BJ (cell line): ENCODE results near the gene VWA5B1. TPM values are rescaled to one million over a fixed set of nuclear protein-coding genes. Genes with fewer than 3 reads are reported as not detected.

ENCODE experiments used
- CTCF ChIA-PET: fragments of 350-600 bp; formaldehyde crosslinking; extraction: SDS; loops from one replicate; lab custom pipeline; 2021; ENCODE audit warnings: antibody characterized with exemption, inconsistent platforms; lab: Yijun Ruan, JAX
- POLR2A ChIA-PET: fragments of 300-600 bp; sonication (Branson Sonifier 250); formaldehyde crosslinking; extraction: SDS; loops from one replicate; lab custom pipeline; 2021; ENCODE audit warnings: antibody characterized with exemption; lab: Charles Lee
- DNase-seq: peaks from one replicate; pipeline ENCODE4 v3.0.0-alpha.2; 2011; ENCODE audit warnings: low read depth
- H3K27me3 ChIP-seq: 2 replicates; pipeline ENCODE4 v1.6.0; 2011; ENCODE audit warnings: low read length; ENCODE audit not compliant: control insufficient read depth, insufficient read depth
- H3K36me3 ChIP-seq: 2 replicates; pipeline ENCODE4 v1.5.1; 2011; ENCODE audit warnings: low read length; ENCODE audit not compliant: control insufficient read depth, insufficient read depth
- H3K4me3 ChIP-seq: 2 replicates; pipeline ENCODE4 v1.5.1; 2011; ENCODE audit warnings: low read depth, mild to moderate bottlenecking, control low read depth, low read length
- polyA plus RNA-seq: library from polyadenylated mRNA; depleted of rRNA; stranded (reverse); fragments of >200 nt; gene quantifications from 2 replicates; pipeline ENCODE4 v1.2.3, GENCODE V29; 2011
- TF ChIP-seq, protein P1 (sequence below): IDR thresholded peaks from 2 replicates; pipeline ENCODE4 v1.5.1; 2011; ENCODE audit warnings: low read depth, mild to moderate bottlenecking, control low read depth, inconsistent platforms, low read length, moderate library complexity; ENCODE audit not compliant: insufficient read depth

The VWA5B1 gene
- polyA plus RNA-seq, 1 experiment: not detected

DNA sequence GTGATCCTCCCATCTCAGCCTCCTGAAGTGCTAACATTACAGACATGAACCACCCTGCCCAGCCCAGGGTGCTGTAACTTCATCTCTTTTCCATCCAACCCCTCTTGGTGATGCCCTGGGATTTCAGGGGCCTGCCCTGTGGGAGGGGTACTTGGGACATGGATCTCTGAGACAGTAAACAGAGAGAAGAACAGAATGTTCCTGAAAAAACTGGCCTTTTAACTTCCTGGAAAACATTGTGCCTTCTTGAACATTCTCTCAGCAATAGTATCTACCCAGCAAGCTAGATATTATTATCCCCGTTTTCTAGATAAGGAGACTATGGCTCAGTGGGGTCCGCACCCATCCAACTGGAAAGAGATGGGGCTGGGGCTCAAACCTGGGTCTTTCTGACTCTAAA lies 57.0 kb downstream of the VWA5B1 start:
- POLR2A ChIA-PET: no interaction called here
- Histone ChIP-seq H3K27me3 (no peaks in the 10 kb centered on the region; the same call in 1 of the 2 replicates), H3K36me3 (no peaks in the 10 kb centered on the region), H3K4me3 (no peak overlapping the region)
- CTCF ChIA-PET: no interaction called here
- TF ChIP-seq, protein P1, sequence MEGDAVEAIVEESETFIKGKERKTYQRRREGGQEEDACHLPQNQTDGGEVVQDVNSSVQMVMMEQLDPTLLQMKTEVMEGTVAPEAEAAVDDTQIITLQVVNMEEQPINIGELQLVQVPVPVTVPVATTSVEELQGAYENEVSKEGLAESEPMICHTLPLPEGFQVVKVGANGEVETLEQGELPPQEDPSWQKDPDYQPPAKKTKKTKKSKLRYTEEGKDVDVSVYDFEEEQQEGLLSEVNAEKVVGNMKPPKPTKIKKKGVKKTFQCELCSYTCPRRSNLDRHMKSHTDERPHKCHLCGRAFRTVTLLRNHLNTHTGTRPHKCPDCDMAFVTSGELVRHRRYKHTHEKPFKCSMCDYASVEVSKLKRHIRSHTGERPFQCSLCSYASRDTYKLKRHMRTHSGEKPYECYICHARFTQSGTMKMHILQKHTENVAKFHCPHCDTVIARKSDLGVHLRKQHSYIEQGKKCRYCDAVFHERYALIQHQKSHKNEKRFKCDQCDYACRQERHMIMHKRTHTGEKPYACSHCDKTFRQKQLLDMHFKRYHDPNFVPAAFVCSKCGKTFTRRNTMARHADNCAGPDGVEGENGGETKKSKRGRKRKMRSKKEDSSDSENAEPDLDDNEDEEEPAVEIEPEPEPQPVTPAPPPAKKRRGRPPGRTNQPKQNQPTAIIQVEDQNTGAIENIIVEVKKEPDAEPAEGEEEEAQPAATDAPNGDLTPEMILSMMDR: no peak
- DNase-seq: no peak

DNA sequence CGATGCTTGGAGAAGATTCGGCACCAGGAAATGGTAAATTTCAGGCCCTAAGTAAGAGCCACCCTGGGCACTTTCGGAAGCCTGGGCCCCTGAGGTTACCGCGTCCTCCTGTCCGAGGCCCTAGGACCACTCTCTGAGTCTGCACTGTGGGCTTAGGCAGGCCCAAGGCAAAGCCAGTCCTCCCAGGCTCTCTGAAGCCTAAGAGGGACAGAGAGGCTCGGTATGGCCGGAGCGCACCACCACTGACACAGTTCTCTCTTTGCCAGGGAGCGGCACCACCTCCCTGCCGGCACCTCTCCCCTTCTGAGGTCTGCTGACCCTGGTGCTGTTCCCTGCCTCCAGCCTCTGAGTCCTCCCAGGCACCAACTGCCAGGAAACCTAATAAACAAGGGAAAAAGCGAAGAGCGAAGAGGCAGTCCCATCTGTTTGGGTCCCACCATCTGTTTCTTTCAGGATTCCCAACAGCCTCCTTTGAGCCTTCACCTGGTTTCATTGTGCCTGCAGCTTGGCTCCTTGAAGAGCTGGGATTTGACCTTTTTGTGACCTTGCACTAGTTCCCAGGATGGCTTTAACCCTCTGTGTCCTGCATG lies 57.7 kb downstream of the VWA5B1 start:
- Histone ChIP-seq H3K4me3 (no peak overlapping the region), H3K27me3 (peaks cover 2% of the 10 kb centered on the region), H3K36me3 (no peaks in the 10 kb centered on the region)
- DNase-seq: no peak
- TF ChIP-seq, protein P1: no peak
- ChIA-PET CTCF (no interaction called here), POLR2A (no interaction called here)

DNA sequence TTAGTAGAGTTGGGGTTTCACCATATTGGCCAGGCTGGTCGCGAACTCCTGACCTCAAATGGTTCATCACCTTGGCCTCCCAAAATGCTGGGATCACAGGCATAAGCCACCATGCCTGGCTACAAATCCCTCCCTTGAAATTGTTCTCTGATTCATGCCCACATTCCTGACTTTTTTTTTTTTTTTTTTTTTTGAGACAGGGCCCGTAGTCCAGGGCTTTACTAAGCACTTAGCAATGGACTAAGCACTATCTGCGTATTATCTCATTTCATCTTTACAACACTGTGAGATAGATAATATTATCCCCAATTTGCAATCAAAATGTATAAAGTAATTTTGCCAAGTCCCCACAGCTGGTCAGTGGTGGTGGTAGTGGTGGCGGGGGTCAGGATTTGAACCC lies 58.9 kb downstream of the VWA5B1 start:
- no peaks in the 10 kb centered on the region for H3K36me3 ChIP-seq
- ChIA-PET POLR2A (no interaction called here), CTCF (interaction anchor here (2.3 kb wide), 1 partner anchor 12 kb away, joined by 8 read pairs; no protein-coding TSS in a partner anchor)
- H3K4me3 ChIP-seq: no peak overlapping the region
- TF ChIP-seq, protein P1: no peak
- peaks cover 2% of the 10 kb centered on the region for H3K27me3 ChIP-seq
- no peak for DNase-seq

DNA sequence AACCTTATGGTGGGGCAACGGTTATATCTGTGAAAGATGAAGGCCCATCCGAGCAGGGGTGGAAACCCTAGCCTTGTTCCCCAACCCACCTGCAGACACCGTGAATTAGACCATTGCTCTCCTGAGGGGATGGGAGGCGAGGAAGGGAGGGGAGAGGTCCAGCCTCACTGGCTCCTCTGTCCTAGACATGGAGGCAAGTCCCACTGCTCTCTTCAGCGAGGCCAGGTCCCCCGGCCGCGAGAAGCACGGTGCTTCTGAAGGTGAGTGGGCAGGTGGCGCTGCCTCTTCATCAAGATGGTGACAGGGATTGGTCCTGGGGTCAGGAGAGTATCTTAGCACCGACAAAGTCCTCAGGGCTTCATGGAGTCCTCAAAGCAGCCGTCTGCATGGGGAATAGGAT lies 59.3 kb downstream of the VWA5B1 start:
- H3K27me3 ChIP-seq: peaks cover 2% of the 10 kb centered on the region
- H3K4me3 ChIP-seq: no peak overlapping the region
- TF ChIP-seq, protein P1: no peak
- POLR2A ChIA-PET: no interaction called here
- DNase-seq: no peak
- H3K36me3 ChIP-seq: no peaks in the 10 kb centered on the region
- CTCF ChIA-PET: interaction anchor here (2.3 kb wide), 1 partner anchor 12 kb away, joined by 8 read pairs; no protein-coding TSS in a partner anchor

DNA sequence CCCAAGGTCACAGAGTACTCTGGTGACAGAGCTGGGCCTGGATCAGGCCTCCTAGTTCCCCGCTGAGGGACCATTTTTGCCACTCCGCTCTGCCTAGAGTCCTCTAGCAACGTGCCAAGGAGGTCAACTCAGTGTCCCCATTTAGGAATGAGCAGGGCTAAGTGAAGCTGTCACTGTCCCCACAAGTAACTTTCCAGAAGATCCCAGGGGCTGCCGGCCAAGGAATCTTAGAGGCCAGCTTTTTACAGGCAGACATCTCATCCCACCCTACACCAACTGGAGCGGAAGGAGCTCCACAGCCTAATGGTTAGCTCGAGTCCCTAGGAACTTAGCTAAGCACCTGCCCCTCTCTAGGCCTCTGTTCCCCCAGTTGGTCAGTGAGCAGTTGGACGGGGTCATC lies 59.7 kb downstream of the VWA5B1 start:
- POLR2A ChIA-PET: no interaction called here
- no peak for DNase-seq
- TF ChIP-seq, protein P1: no peak
- CTCF ChIA-PET: interaction anchor here (2.3 kb wide), 1 partner anchor 11 kb away, joined by 8 read pairs; no protein-coding TSS in a partner anchor
- H3K27me3 ChIP-seq: peaks cover 2% of the 10 kb centered on the region
- no peaks in the 10 kb centered on the region for H3K36me3 ChIP-seq
- no peak overlapping the region for H3K4me3 ChIP-seq
